Neural cell (in vitro differentiated cells): ENCODE measurements around the gene TNFAIP1. TPM values are rescaled to one million over a fixed set of nuclear protein-coding genes. Genes with fewer than 3 reads are reported as not detected.

ENCODE experiments used
- H2AFZ ChIP-seq: fragments of 200-600, 300-800 bp; sonication (generic), shearing (Covaris generic); 2 replicates; pipeline ENCODE4 v1.6.0; 2014; ENCODE audit warnings: low read depth, mild to moderate bottlenecking, antibody characterized with exemption, low read length, moderate library complexity
- H3F3A ChIP-seq: fragments of 200-600 bp; shearing (Covaris generic); 2 replicates; pipeline ENCODE4 v1.6.1; 2016; ENCODE audit warnings: mild to moderate bottlenecking, moderate library complexity, mixed read lengths, antibody characterized with exemption, low read length; ENCODE audit not compliant: insufficient read depth, poor library complexity, severe bottlenecking
- H3K27ac ChIP-seq: fragments of 200-600, 300-800 bp; sonication (generic), shearing (Covaris generic); 2 replicates; pipeline ENCODE4 v1.5.1; 2014; ENCODE audit warnings: mild to moderate bottlenecking, low read length, moderate library complexity
- H3K27me3 ChIP-seq: fragments of 300-800, 200-600 bp; sonication (generic), shearing (Covaris generic); 2 replicates; pipeline ENCODE4 v1.6.0; 2014; ENCODE audit warnings: mild to moderate bottlenecking, low read depth, low read length, moderate library complexity; ENCODE audit not compliant: insufficient read depth
- H3K36me3 ChIP-seq: fragments of 300-800, 200-600 bp; sonication (generic), shearing (Covaris generic); 2 replicates; pipeline ENCODE4 v1.5.1; 2014; ENCODE audit warnings: mild to moderate bottlenecking, antibody characterized with exemption, low read length, moderate library complexity; ENCODE audit not compliant: insufficient read depth
- H3K4me2 ChIP-seq: fragments of 300-800, 200-600 bp; sonication (generic), shearing (Covaris generic); 2 replicates; pipeline ENCODE4 v1.6.0; 2014; ENCODE audit warnings: mild to moderate bottlenecking, low read length
- H3K4me3 ChIP-seq: fragments of 300-800, 200-600 bp; sonication (generic), shearing (Covaris generic); 2 replicates; pipeline ENCODE4 v1.5.1; 2014; ENCODE audit warnings: mild to moderate bottlenecking, low read length, moderate library complexity
- H3K79me2 ChIP-seq: fragments of 200-600 bp; shearing (Covaris generic); replicated peaks from 2 replicates; pipeline ENCODE4 v1.6.0; 2014; ENCODE audit warnings: mild to moderate bottlenecking, low read length, moderate library complexity; ENCODE audit not compliant: insufficient read depth
- H3K9ac ChIP-seq: fragments of 300-800, 200-600 bp; sonication (generic), shearing (Covaris generic); 2 replicates; pipeline ENCODE4 v1.6.1; 2016; ENCODE audit warnings: mild to moderate bottlenecking, low read length, mixed read lengths
- H3K9me2 ChIP-seq: fragments of 200-600 bp; shearing (Covaris generic); 2 replicates; pipeline ENCODE4 v1.6.1; 2016; ENCODE audit warnings: mild to moderate bottlenecking, low read length, mixed read lengths; ENCODE audit not compliant: insufficient read depth
- H3K9me3 ChIP-seq: fragments of 200-600, 300-800 bp; sonication (generic), shearing (Covaris generic); 2 replicates; pipeline ENCODE4 v1.6.1; 2016; ENCODE audit warnings: mild to moderate bottlenecking, mixed run types, low read length, moderate library complexity, mixed read lengths
- H4K20me1 ChIP-seq: fragments of 200-600 bp; shearing (Covaris generic); 2 replicates; pipeline ENCODE4 v1.6.1; 2016; ENCODE audit warnings: mild to moderate bottlenecking, mixed run types; ENCODE audit not compliant: insufficient read depth
- EP300 ChIP-seq: fragments of 450-650 bp; conservative IDR thresholded peaks from 2 replicates; pipeline ENCODE4 v1.6.1; 2014; ENCODE audit warnings: antibody characterized with exemption, mild to moderate bottlenecking, moderate library complexity; ENCODE audit not compliant: poor library complexity, severe bottlenecking
- EZH2 ChIP-seq: fragments of 200-600, 300-800 bp; shearing (Covaris generic), sonication (generic); IDR thresholded peaks from 2 replicates; pipeline ENCODE4 v1.6.1; 2014; ENCODE audit warnings: antibody characterized with exemption, low read length, borderline replicate concordance, mild to moderate bottlenecking; ENCODE audit not compliant: insufficient read depth, poor library complexity, severe bottlenecking
- MXI1 ChIP-seq: fragments of 450-650 bp; conservative IDR thresholded peaks from 2 replicates; pipeline ENCODE4 v1.6.1; 2014; ENCODE audit warnings: antibody characterized with exemption, mild to moderate bottlenecking; ENCODE audit not compliant: poor library complexity, severe bottlenecking
- POLR2AphosphoS5 ChIP-seq: IDR thresholded peaks from 2 replicates; pipeline ENCODE4 v1.6.1; 2012
- RAD21 ChIP-seq: fragments of 450-650 bp; conservative IDR thresholded peaks from 2 replicates; pipeline ENCODE4 v1.6.1; 2014; ENCODE audit warnings: antibody characterized with exemption, mild to moderate bottlenecking, moderate library complexity
- SMC3 ChIP-seq: fragments of 450-650 bp; conservative IDR thresholded peaks from 2 replicates; pipeline ENCODE4 v1.6.1; 2014; ENCODE audit warnings: antibody characterized with exemption, mild to moderate bottlenecking, moderate library complexity; ENCODE audit not compliant: poor library complexity
- TAF1 ChIP-seq: IDR thresholded peaks from 2 replicates; pipeline ENCODE4 v1.6.1; 2012; ENCODE audit warnings: low read depth
- polyA plus RNA-seq: library from polyadenylated mRNA; depleted of rRNA; stranded (reverse); fragments of >200 nt; gene quantifications from 2 replicates; pipeline ENCODE4 v1.2.3, GENCODE V29; 2014
- TF ChIP-seq, protein P1 (sequence below): IDR thresholded peaks from 2 replicates; pipeline ENCODE4 v1.6.1; 2012; ENCODE audit warnings: borderline replicate concordance
- TF ChIP-seq, protein P2 (sequence below): fragments of 450-650 bp; IDR thresholded peaks from 2 replicates; pipeline ENCODE4 v1.5.1; 2014; ENCODE audit warnings: antibody characterized with exemption, mild to moderate bottlenecking, moderate library complexity; ENCODE audit not compliant: poor library complexity, severe bottlenecking

TNFAIP1 gene
- polyA plus RNA-seq, 1 donor from 2014 or later: 40.8 TPM

DNA sequence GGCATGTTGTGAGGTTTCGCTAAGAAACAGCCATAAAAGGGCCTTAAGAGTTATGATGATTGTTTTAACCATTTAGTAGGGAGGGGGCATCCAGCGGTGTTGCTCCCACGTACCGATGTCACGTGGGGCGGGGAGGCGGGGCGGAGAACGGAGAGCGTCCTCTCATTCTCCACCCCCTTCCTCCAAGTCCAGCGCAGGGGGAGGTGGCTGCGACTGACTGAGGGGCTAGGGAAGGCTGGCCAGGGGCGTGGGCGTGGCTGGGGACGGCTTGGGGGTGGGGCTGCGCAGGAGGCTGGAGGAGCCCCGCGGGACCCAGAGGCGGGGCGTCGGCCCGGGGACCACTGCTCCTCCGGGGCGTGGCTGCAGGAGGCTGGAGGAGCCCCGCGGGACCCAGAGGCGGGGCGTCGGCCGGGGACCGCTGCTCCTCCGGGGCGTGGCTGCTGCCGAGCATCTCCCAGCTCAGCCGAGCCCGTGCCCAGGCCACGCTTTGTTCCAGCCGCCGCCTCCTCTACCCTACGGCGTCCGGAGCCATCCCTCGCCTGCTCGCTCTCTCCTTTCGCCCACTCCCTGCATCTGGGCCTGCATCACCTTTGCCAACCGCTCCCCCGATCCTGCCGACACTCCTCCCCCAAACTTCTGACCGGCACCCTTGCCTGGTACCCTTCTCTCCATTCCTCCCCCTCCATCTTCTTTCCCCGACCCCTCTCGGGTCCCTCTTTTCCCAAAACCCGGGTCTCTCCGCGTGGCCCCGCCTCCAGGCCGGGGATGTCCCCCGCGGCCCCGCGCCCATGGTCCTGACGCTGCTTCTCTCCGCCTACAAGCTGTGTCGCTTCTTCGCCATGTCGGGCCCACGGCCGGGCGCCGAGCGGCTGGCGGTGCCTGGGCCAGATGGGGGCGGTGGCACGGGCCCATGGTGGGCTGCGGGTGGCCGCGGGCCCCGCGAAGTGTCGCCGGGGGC is 36.0 kb downstream of the TNFAIP1 start, which contains the start of gene SARM1:
Gene SARM1, plus strand, starts transcription at position 450 of the 958 bp plus-strand sequence. Its CDS starts 339 bp downstream, at position 789.
- H3K27ac ChIP-seq: peak within 1 kb of the TSS; percentile 96

DNA sequence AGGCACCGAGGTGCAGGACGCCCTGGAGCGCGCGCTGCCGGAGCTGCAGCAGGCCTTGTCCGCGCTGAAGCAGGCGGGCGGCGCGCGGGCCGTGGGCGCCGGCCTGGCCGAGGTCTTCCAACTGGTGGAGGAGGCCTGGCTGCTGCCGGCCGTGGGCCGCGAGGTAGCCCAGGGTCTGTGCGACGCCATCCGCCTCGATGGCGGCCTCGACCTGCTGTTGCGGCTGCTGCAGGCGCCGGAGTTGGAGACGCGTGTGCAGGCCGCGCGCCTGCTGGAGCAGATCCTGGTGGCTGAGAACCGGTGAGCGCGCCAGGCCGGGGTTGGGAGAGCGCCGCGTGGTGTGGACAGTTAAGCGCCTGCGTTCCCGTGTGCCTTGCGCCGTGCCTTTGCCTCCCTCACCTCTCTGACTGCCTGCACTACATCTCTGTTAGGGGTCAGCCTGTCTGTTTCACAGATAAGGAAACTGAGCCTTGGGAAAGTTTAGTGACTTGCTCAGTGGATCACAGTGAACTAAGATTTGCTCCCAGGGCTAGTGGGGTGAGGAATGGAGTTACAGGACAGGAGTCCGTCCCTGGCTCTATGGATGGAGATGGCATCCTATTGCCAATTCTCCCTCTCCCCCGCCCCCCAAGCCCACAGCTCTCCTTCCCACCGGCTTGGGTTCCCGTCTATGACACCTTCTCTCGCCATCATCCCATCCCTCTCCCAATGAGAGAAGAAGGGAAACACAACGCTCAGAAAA is 36.8 kb downstream of the TNFAIP1 start:
- Histone ChIP-seq H3K9me3 (no peaks in the 10 kb centered on the region), H3K4me3 (peak overlapping the region; percentile 95), H3F3A (peaks cover 3% of the 10 kb centered on the region), H3K27me3 (no peaks in the 10 kb centered on the region), H4K20me1 (no peaks in the 10 kb centered on the region), H3K36me3 (no peaks in the 10 kb centered on the region), H3K79me2 (peaks cover 19% of the 10 kb centered on the region), H3K27ac (peak overlapping the region; percentile 96), H2AFZ (peak overlapping the region; percentile 60), H3K9ac (peak overlapping the region; percentile 99), H3K9me2 (no peaks in the 10 kb centered on the region), H3K4me2 (peak overlapping the region; percentile 92)
- TF ChIP-seq MXI1 (peak; percentile 81), EP300 (no peak), SMC3 (no peak), POLR2AphosphoS5 (peak; percentile 35), EZH2 (no peak), RAD21 (no peak), TAF1 (no peak)
- TF ChIP-seq, protein P1, sequence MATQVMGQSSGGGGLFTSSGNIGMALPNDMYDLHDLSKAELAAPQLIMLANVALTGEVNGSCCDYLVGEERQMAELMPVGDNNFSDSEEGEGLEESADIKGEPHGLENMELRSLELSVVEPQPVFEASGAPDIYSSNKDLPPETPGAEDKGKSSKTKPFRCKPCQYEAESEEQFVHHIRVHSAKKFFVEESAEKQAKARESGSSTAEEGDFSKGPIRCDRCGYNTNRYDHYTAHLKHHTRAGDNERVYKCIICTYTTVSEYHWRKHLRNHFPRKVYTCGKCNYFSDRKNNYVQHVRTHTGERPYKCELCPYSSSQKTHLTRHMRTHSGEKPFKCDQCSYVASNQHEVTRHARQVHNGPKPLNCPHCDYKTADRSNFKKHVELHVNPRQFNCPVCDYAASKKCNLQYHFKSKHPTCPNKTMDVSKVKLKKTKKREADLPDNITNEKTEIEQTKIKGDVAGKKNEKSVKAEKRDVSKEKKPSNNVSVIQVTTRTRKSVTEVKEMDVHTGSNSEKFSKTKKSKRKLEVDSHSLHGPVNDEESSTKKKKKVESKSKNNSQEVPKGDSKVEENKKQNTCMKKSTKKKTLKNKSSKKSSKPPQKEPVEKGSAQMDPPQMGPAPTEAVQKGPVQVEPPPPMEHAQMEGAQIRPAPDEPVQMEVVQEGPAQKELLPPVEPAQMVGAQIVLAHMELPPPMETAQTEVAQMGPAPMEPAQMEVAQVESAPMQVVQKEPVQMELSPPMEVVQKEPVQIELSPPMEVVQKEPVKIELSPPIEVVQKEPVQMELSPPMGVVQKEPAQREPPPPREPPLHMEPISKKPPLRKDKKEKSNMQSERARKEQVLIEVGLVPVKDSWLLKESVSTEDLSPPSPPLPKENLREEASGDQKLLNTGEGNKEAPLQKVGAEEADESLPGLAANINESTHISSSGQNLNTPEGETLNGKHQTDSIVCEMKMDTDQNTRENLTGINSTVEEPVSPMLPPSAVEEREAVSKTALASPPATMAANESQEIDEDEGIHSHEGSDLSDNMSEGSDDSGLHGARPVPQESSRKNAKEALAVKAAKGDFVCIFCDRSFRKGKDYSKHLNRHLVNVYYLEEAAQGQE: peak; percentile 6
- TF ChIP-seq, protein P2, sequence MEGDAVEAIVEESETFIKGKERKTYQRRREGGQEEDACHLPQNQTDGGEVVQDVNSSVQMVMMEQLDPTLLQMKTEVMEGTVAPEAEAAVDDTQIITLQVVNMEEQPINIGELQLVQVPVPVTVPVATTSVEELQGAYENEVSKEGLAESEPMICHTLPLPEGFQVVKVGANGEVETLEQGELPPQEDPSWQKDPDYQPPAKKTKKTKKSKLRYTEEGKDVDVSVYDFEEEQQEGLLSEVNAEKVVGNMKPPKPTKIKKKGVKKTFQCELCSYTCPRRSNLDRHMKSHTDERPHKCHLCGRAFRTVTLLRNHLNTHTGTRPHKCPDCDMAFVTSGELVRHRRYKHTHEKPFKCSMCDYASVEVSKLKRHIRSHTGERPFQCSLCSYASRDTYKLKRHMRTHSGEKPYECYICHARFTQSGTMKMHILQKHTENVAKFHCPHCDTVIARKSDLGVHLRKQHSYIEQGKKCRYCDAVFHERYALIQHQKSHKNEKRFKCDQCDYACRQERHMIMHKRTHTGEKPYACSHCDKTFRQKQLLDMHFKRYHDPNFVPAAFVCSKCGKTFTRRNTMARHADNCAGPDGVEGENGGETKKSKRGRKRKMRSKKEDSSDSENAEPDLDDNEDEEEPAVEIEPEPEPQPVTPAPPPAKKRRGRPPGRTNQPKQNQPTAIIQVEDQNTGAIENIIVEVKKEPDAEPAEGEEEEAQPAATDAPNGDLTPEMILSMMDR: peak; percentile 23

More for the DNA sequence above, 36.0 kb downstream of the TNFAIP1 start, which contains the start of gene SARM1:
- TF ChIP-seq, protein P1: peak; percentile 37
- TF ChIP-seq TAF1 (peak; percentile 48), SMC3 (no peak), MXI1 (no peak), POLR2AphosphoS5 (peak; percentile 84)
- Histone ChIP-seq H3K79me2 (peaks cover 19% of the 10 kb centered on the region), H4K20me1 (no peaks in the 10 kb centered on the region), H3K4me2 (peak within 1 kb of the TSS; percentile 98), H3F3A (peaks cover 3% of the 10 kb centered on the region), H3K9me3 (no peaks in the 10 kb centered on the region), H2AFZ (peak within 1 kb of the TSS; percentile 98), H3K9ac (peak within 1 kb of the TSS; percentile 99), H3K36me3 (no peaks in the 10 kb centered on the region), H3K9me2 (no peaks in the 10 kb centered on the region), H3K27me3 (no peaks in the 10 kb centered on the region), H3K4me3 (peak within 1 kb of the TSS; percentile 95)
